GM12892 (cell line): ENCODE results near the gene FAM135A.

Source experiments
- POLR2A ChIP-seq: IDR thresholded peaks from 2 replicates; pipeline ENCODE4 v1.6.1; 2011; ENCODE audit warnings: low read depth, low read length, control low read depth
- POLR2AphosphoS5 ChIP-seq: IDR thresholded peaks from 2 replicates; pipeline ENCODE4 v1.6.1; 2011; ENCODE audit warnings: low read depth, low read length, control low read depth

- TF ChIP-seq POLR2A (no peak), POLR2AphosphoS5 (no peak)
Observed at GRCh38 chr6:70389261-70389660, 24.0 kb upstream of the FAM135A start.
